Thoracic aorta (tissue), 2 donors: Measurements from ENCODE around the gene HAND1. TPM values are rescaled to one million over a fixed set of nuclear protein-coding genes. Genes with fewer than 3 reads are reported as not detected.
"Not testable (repeated sequence)": the region's sequence is repeated elsewhere in the genome, so short reads cannot be mapped to it uniquely, and the experiment has no call there.

Experiments
- ATAC-seq: fragments of 150-250 bp; one replicate; pipeline ENCODE4 v1.8.0; 2017; ENCODE audit warnings: low read depth; ENCODE audit not compliant: insufficient number of reproducible peaks, low FRiP score
- DNase-seq: peaks from one replicate; pipeline ENCODE4 v3.0.0-alpha.2; 2020; ENCODE audit warnings: low spot score
- H3K27ac ChIP-seq, 2 donors: fragments of 200-600 bp; sonication (generic); 1 replicate in 1 of 2; 2 replicates in 1 of 2; pipeline ENCODE4 v1.5.1; 2016; ENCODE audit warnings: mild to moderate bottlenecking in 2 of 2, moderate library complexity in 2 of 2
- H3K27me3 ChIP-seq: fragments of 200-600 bp; sonication (generic); replicated peaks from 2 replicates; pipeline ENCODE4 v1.6.0; 2016; ENCODE audit warnings: mild to moderate bottlenecking; ENCODE audit not compliant: insufficient read depth
- H3K36me3 ChIP-seq: fragments of 200-600 bp; sonication (generic); one replicate; pipeline ENCODE4 v1.5.1; 2016
- H3K4me1 ChIP-seq, 2 donors: fragments of 200-600 bp; sonication (generic); 1 replicate in 1 of 2; 2 replicates in 1 of 2; pipeline versions ENCODE4 v1.5.1 to v1.6.0; 2016; ENCODE audit warnings: low read depth in 2 of 2, mild to moderate bottlenecking in 1 of 2; ENCODE audit not compliant: control insufficient read depth in 1 of 2
- H3K4me3 ChIP-seq: fragments of 200-600 bp; sonication (generic); 2 replicates; pipeline ENCODE4 v1.5.1; 2016; ENCODE audit warnings: mild to moderate bottlenecking
- H3K9me3 ChIP-seq: fragments of 200-600 bp; sonication (generic); 2 replicates; pipeline ENCODE4 v1.5.1; 2016
- CTCF ChIP-seq: fragments of 200-600 bp; sonication (generic); IDR thresholded peaks from one replicate; pipeline ENCODE4 v1.5.1; 2019; ENCODE audit warnings: antibody characterized with exemption
- total RNA-seq, 2 donors: library from RNA; depleted of rRNA; stranded (reverse); fragments of >200 nt; gene quantifications; one replicate each; pipeline versions ENCODE4 v1.1.0 to v1.2.3, GENCODE V29; 2016

Gene HAND1
- total RNA-seq, 2 donors from 2014 or later, result not detected

GRCh38 chr5:154518438-154518867 is 40.4 kb upstream of the HAND1 start:
- DNase-seq (no peak), ATAC-seq (no peak)
- no peak for TF ChIP-seq CTCF
- Histone ChIP-seq H3K4me1 (peaks cover 0 to 6% of the 10 kb centered on the region in 2 donors), H3K9me3 (no peaks in the 10 kb centered on the region), H3K27ac (no peak overlapping the region), H3K36me3 (no peaks in the 10 kb centered on the region), H3K4me3 (no peak overlapping the region), H3K27me3 (no peaks in the 10 kb centered on the region)

GRCh38 chr5:154517810-154518437 is 39.9 kb upstream of the HAND1 start:
- Histone ChIP-seq H3K27ac (no peak overlapping the region), H3K9me3 (no peaks in the 10 kb centered on the region), H3K4me1 (peaks cover 0 to under 1% of the 10 kb centered on the region in 2 donors), H3K4me3 (no peak overlapping the region), H3K27me3 (no peaks in the 10 kb centered on the region), H3K36me3 (no peaks in the 10 kb centered on the region)
- no peak for TF ChIP-seq CTCF
- ATAC-seq (no peak), DNase-seq (no peak)

GRCh38 chr5:154517181-154517580 is 39.2 kb upstream of the HAND1 start:
- Histone ChIP-seq H3K9me3 (no peaks in the 10 kb centered on the region), H3K4me3 (no peak overlapping the region), H3K4me1 (no peaks in the 10 kb centered on the region), H3K27ac (no peak overlapping the region), H3K36me3 (no peaks in the 10 kb centered on the region), H3K27me3 (no peaks in the 10 kb centered on the region)
- DNase-seq (no peak), ATAC-seq (no peak)
- no peak for TF ChIP-seq CTCF

- Histone ChIP-seq H3K9me3 (no peaks in the 10 kb centered on the region), H3K36me3 (no peaks in the 10 kb centered on the region), H3K4me3 (no peak overlapping the region), H3K27me3 (no peaks in the 10 kb centered on the region), H3K27ac (no peak overlapping the region), H3K4me1 (no peaks in the 10 kb centered on the region)
- DNase-seq, result no peak
- ATAC-seq, result no peak
- no peak for TF ChIP-seq CTCF
These were observed 38.4 kb upstream of the HAND1 start for GRCh38 chr5:154516475-154516874.

- H3K9me3 ChIP-seq, DNase-seq, H3K4me1 ChIP-seq, H3K4me3 ChIP-seq, ATAC-seq, H3K27ac ChIP-seq, H3K36me3 ChIP-seq, H3K27me3 ChIP-seq: not testable (repeated sequence)
These were observed 37.5 kb upstream of the HAND1 start for GRCh38 chr5:154515488-154515887.

GRCh38 chr5:154514331-154514730 is 36.3 kb upstream of the HAND1 start:
- H3K4me1 ChIP-seq, result no peaks in the 10 kb centered on the region
- H3K4me3 ChIP-seq, result no peak overlapping the region
- no peak overlapping the region for H3K27ac ChIP-seq
- no peak for DNase-seq
- ATAC-seq, result no peak
- no peak for TF ChIP-seq CTCF
- H3K27me3 ChIP-seq, result no peaks in the 10 kb centered on the region
- no peaks in the 10 kb centered on the region for H3K36me3 ChIP-seq
- H3K9me3 ChIP-seq, result no peaks in the 10 kb centered on the region
